Measurements from ENCODE around the gene DLK1.

GRCh38 chr14:100731011-100731670 is 4.4 kb downstream of the DLK1 start:
- TF ChIP-seq CTCF (IDR thresholded peaks at IDR 0.05) (no peak), POLR2A (IDR thresholded peaks at IDR 0.05) (no peak)

Data from body of pancreas (tissue), 4 donors.